A549 treated with CpdA at 1 μM for 4 hours (cell line): ENCODE measurements around the gene RTN4RL2. TPM values are rescaled to one million over a fixed set of nuclear protein-coding genes. Genes with fewer than 3 reads are reported as not detected.

Experiments
- total RNA-seq: library from RNA; stranded (reverse); fragments of 200-300 nt; extraction: Qiagen RNA extraction; gene quantifications from 5 replicates; pipeline ENCODE4 v1.2.3, GENCODE V29; 2022; ENCODE audit warnings: low read depth

Gene RTN4RL2
- total RNA-seq, result 72.6 to 128 TPM (median 115 TPM) in 5 replicates

DNA sequence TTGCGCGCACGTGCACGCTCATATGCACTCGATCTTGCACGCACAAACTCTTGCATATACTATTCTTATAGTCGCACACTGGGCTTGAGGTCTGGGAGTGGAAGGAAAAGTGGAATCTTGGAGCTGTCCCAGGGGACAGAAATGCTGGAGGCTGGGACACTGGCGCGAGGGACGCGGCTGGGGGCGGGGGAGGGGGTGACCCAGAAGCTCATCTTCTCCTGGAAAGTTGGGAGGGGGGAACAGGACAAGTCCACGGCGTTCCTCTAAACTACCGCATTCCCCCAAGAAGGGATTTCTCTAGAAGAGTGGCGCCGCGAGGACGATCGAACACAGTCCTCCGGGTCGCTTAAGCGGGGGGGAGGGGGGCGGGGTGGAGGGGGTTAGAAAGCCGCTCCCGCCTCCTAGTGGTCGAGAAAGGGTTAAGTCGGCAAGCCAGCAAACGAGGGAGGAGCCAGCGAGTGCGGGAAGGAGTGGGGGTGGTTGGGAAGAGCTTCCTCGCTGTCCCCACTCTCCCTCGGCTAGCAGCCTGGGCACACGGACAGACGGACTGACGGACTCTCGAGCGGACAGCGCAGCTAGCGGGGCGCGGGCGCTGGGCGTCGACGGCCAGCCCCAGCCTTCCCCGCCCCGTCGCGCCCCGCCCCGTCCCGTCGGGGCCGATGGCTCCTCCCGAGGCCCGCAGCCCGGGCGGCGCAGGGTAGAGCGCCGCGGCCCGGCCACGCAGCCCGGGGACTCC, at the start of gene RTN4RL2:
RTN4RL2 (plus strand) TSS at position 507 of the 736 bp plus-strand sequence. CDS start 338 bp downstream, outside the sequence.

DNA sequence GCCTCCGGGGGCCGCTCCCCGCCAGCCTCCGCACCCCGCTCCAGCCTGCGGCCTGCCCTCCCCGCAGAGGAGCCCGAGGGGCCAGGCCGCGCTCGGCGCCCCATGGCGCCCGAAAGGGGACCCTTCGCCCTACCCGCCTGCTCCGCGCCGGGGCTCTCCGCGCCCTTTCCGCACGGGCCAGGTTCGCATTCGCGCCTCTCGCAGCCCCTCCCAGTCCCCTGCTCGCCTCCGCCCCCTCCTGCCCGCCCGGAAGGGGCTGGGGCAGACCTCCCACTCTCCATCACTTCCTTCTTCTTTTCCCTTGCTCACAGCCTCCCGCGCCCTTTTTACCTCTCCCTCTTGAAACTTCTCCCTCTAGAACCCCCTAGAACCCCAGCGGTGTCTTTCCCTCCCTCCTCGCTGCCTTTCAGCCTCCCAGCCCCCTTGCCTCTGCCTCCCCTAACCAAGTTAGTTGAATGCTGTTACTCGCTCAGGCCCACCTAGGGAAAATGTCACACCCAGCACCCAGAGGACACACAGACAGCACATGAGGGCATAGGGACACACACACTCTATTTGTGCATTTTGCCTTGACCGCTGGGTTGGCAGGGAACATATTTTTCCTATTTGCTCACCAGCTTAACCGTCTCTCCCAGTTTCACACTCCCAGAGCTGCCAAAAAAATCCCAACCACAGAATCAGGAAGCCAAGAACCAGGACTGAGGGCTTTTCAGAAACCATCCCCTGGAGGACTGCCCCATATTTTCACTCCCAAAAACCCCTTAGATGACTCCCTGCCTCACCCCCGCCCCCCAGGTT, 33.2 kb upstream of the RTN4RL2 start, which contains the start of gene SLC43A3:
SLC43A3 (minus strand) TSS at position 193 of the 798 bp plus-strand sequence. CDS start 949 bp downstream, outside the sequence.

DNA sequence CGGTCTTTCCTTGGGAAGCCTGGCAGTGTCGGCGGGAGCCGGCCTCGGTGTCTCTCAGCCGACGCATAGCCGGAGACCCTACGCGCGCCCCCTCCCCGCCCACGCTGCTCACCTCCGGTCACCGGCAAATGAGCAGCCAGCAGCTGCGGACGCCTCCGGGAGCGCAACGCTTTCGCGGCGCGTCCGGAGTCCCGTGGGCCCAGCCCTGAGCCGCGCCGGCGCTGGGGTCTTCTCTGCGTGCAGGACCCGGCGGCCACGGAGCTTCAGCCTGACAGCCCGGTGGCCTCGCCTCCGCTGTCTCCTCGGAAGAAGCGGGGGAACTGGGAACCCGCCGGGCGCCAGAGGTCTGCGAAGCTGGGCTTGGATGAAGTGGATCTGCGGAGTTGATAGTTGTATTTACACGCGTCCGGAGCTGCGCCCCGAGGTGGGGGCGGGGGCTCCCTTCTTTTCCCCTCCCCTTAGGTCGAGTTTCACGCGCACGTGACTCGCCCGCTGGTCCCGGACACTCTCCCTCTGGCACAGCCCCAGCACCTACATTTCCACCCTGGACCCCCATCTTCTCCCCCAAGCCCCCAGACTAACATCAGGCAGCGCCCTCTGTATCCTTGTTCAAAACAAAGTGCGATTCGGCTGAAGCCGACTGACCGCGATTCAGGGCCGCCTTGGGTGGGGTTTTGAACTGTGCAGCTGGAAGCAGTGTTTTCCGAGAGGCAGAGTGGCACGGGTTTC, 55.2 kb downstream of the RTN4RL2 start, which contains the start of gene SLC43A1:
SLC43A1 (minus strand) TSS at position 371 of the 729 bp plus-strand sequence. CDS start 1,591 bp downstream, outside the sequence.

Other genes starting within 250 kb of the RTN4RL2 start
- 0.03 to 0.12 TPM (median 0.08 TPM) in 4 of 5 replicates, not detected in the other for gene APLNR, start 223.3 kb upstream of the RTN4RL2 start, total RNA-seq
- 73.8 to 96.5 TPM (median 82.8 TPM) in 5 replicates for gene TNKS1BP1, start 135.6 kb upstream of the RTN4RL2 start, total RNA-seq
- gene SSRP1, start 124.6 kb upstream of the RTN4RL2 start, total RNA-seq, result 220 to 267 TPM (median 233 TPM) in 5 replicates
- gene P2RX3, start 122.2 kb upstream of the RTN4RL2 start, total RNA-seq, result 0.16 to 0.31 TPM (median 0.19 TPM) in 5 replicates
- gene PRG3, start 79.4 kb upstream of the RTN4RL2 start, total RNA-seq, result not detected in 5 replicates
- 0.07 TPM in 1 of 5 replicates, not detected in the others for gene PRG2, start 69.9 kb upstream of the RTN4RL2 start, total RNA-seq
- gene SLC43A3, start 33.4 kb upstream of the RTN4RL2 start, total RNA-seq, result 0.28 to 0.74 TPM (median 0.33 TPM) in 5 replicates
- 2.8 to 4.0 TPM (median 3.8 TPM) in 5 replicates for gene SLC43A1, start 55.2 kb downstream of the RTN4RL2 start, total RNA-seq
- 159 to 183 TPM (median 179 TPM) in 5 replicates for gene TIMM10, start 70.2 kb downstream of the RTN4RL2 start, total RNA-seq
- not detected in 5 replicates for gene SMTNL1, start 77.1 kb downstream of the RTN4RL2 start, total RNA-seq
- gene UBE2L6, start 107.1 kb downstream of the RTN4RL2 start, total RNA-seq, result 27.0 to 32.5 TPM (median 30.1 TPM) in 5 replicates
- 0.37 to 1.1 TPM (median 0.64 TPM) in 5 replicates for gene SERPING1, start 137.2 kb downstream of the RTN4RL2 start, total RNA-seq
- gene YPEL4, start 189.4 kb downstream of the RTN4RL2 start, total RNA-seq, result 0.16 to 0.43 TPM (median 0.32 TPM) in 5 replicates
- 28.0 to 33.4 TPM (median 30.8 TPM) in 5 replicates for gene CLP1, start 197.2 kb downstream of the RTN4RL2 start, total RNA-seq
- gene ZDHHC5, start 207.6 kb downstream of the RTN4RL2 start, total RNA-seq, result 69.2 to 78.2 TPM (median 74.6 TPM) in 5 replicates